Gastroesophageal sphincter (tissue), 3 donors: ENCODE measurements around the gene TEX38.

Experiments
- CTCF ChIP-seq, 4 experiments: fragments of 200-600 bp in 2 of 4; fragments of 450-650 bp in 2 of 4; sonication (generic) in 1 of 4; IDR thresholded peaks; one replicate each; pipeline ENCODE4 v1.5.1; 2017 to 2019; ENCODE audit warnings: antibody characterized with exemption in 4 of 4, mild to moderate bottlenecking in 2 of 4, moderate library complexity in 2 of 4
- POLR2A ChIP-seq, 2 donors: fragments of 450-650 bp; IDR thresholded peaks; one replicate each; pipeline ENCODE4 v1.6.1; 2017; ENCODE audit warnings: antibody characterized with exemption in 2 of 2, mild to moderate bottlenecking in 2 of 2, moderate library complexity in 1 of 2

GRCh38 chr1:46623743-46624644 lies 47.7 kb upstream of the TEX38 start:
- no peak for TF ChIP-seq CTCF (IDR thresholded peaks at IDR 0.05)
- TF ChIP-seq POLR2A (IDR thresholded peaks at IDR 0.05) = no peak
